GM12878 (cell line): ENCODE data around the gene CFAP57.

Source experiments
- CTCF ChIP-seq, 3 experiments: IDR thresholded peaks in 2 of 3; conservative IDR thresholded peaks in 1 of 3; 2 replicates each; pipeline ENCODE4 v1.5.1; 2011; ENCODE audit warnings: low read depth in 3 of 3, low read length in 3 of 3, mild to moderate bottlenecking in 3 of 3, control low read depth in 2 of 3, moderate library complexity in 2 of 3, inconsistent platforms in 1 of 3, mixed read lengths in 1 of 3; ENCODE audit not compliant: control insufficient read depth in 2 of 3, insufficient read depth in 1 of 3; ENCODE audit errors: extremely low read depth in 1 of 3
- SKIL ChIP-seq: fragments of 450-650 bp; IDR thresholded peaks from 2 replicates; pipeline ENCODE4 v1.6.1; 2017; ENCODE audit warnings: mild to moderate bottlenecking, low read depth, inconsistent platforms; ENCODE audit not compliant: poor library complexity, severe bottlenecking

- no peak for TF ChIP-seq CTCF (IDR thresholded peaks at IDR 0.05 in 2 of 3, conservative IDR thresholded peaks at IDR 0.05 in 1 of 3; ENCODE audit: control insufficient read depth in 2 of 3, extremely low read depth in 1 of 3, insufficient read depth in 1 of 3, low read depth in 3 of 3, low read length in 3 of 3)
- no peak for TF ChIP-seq SKIL
Observed at GRCh38 chr1:43296207-43296606, 124.1 kb downstream of the CFAP57 start.
